Umbilical cord (tissue), 2 donors: ENCODE results near the gene FAIM. TPM values are rescaled to one million over a fixed set of nuclear protein-coding genes. Genes with fewer than 3 reads are reported as not detected.
"Not testable (repeated sequence)": the region's sequence is repeated elsewhere in the genome, so short reads cannot be mapped to it uniquely, and the experiment has no call there.

Experiments used
- DNase-seq: peaks from one replicate; pipeline ENCODE4 v3.0.0-alpha.2; 2015; ENCODE audit warnings: low spot score
- total RNA-seq: library from RNA; depleted of rRNA; stranded (reverse); fragments of >200 nt; gene quantifications from one replicate; pipeline ENCODE4 v1.2.3, GENCODE V29; 2014; ENCODE audit warnings: low replicate concordance; ENCODE audit not compliant: insufficient read depth

FAIM gene
- total RNA-seq: 4.8 TPM

- DNase-seq: peak; percentile 67
Observed at GRCh38 chr3:138608322-138609135, at the start of gene FAIM. TSS of gene FAIM (plus strand) at chr3:138608771. CDS start at chr3:138619727, 10,956 bp downstream.

GRCh38 chr3:138559134-138559533, 49.4 kb upstream of the FAIM start:
- no peak for DNase-seq

- DNase-seq: no peak
Observed at GRCh38 chr3:138560501-138560900, 48.1 kb upstream of the FAIM start.

GRCh38 chr3:138562902-138563301, 45.7 kb upstream of the FAIM start:
- DNase-seq: not testable (repeated sequence)

GRCh38 chr3:138566293-138566692, 42.3 kb upstream of the FAIM start:
- not testable (repeated sequence) for DNase-seq

- DNase-seq: no peak
Observed at GRCh38 chr3:138567403-138567802, 41.2 kb upstream of the FAIM start.

- no peak for DNase-seq
Observed at GRCh38 chr3:138569090-138569489, 39.5 kb upstream of the FAIM start.

- DNase-seq: not testable (repeated sequence)
Observed at GRCh38 chr3:138569624-138570023, 38.9 kb upstream of the FAIM start.

- DNase-seq: no peak
Observed at GRCh38 chr3:138573138-138573537, 35.4 kb upstream of the FAIM start.

- DNase-seq: no peak
Observed at GRCh38 chr3:138578141-138578540, 30.4 kb upstream of the FAIM start.

- DNase-seq: no peak
Observed at GRCh38 chr3:138578961-138579574, 29.5 kb upstream of the FAIM start.

GRCh38 chr3:138587374-138587773, 21.2 kb upstream of the FAIM start:
- DNase-seq: no peak

GRCh38 chr3:138588445-138588844, 20.1 kb upstream of the FAIM start:
- no peak for DNase-seq

GRCh38 chr3:138591392-138591791, 17.2 kb upstream of the FAIM start:
- DNase-seq: no peak

GRCh38 chr3:138593488-138594149, 15.0 kb upstream of the FAIM start:
- peak; percentile 4 for DNase-seq

GRCh38 chr3:138594150-138594934, 14.2 kb upstream of the FAIM start, which contains the start of gene CEP70:
TSS of gene CEP70 (minus strand) at chr3:138594260. CDS start at chr3:138572927, 21,333 bp downstream.
- DNase-seq: peak; percentile 97

- no peak for DNase-seq
Observed at GRCh38 chr3:138594935-138595610, 13.5 kb upstream of the FAIM start.

- DNase-seq: not testable (repeated sequence)
Observed at GRCh38 chr3:138597186-138597976, 11.2 kb upstream of the FAIM start.

- DNase-seq: no peak
Observed at GRCh38 chr3:138598534-138598933, 10.0 kb upstream of the FAIM start.

GRCh38 chr3:138600100-138600745, 8.3 kb upstream of the FAIM start:
- DNase-seq: no peak
